RKO (cell line): Measurements from ENCODE around the gene LIMS1.
"Not testable (repeated sequence)": the region's sequence is repeated elsewhere in the genome, so short reads cannot be mapped to it uniquely, and the experiment has no call there.

Source experiments
- DNase-seq: peaks from one replicate; pipeline ENCODE4 v3.0.0-alpha.2; 2016; ENCODE audit warnings: low spot score

The LIMS1 gene

GRCh38 chr2:108552566-108552965, 18.3 kb downstream of the LIMS1 start:
- DNase-seq, result no peak

GRCh38 chr2:108553209-108553919, 19.1 kb downstream of the LIMS1 start:
- no peak for DNase-seq

- DNase-seq, result no peak
These were observed 20.3 kb downstream of the LIMS1 start for GRCh38 chr2:108554528-108554927.

- DNase-seq, result no peak
These were observed 21.3 kb downstream of the LIMS1 start for GRCh38 chr2:108555572-108555971.

GRCh38 chr2:108556581-108556980, 22.3 kb downstream of the LIMS1 start:
- DNase-seq, result not testable (repeated sequence)

- no peak for DNase-seq
These were observed 26.1 kb downstream of the LIMS1 start for GRCh38 chr2:108560241-108560811.

GRCh38 chr2:108560895-108561530, 26.7 kb downstream of the LIMS1 start:
- DNase-seq, result no peak

GRCh38 chr2:108562274-108562673, 28.0 kb downstream of the LIMS1 start:
- no peak for DNase-seq

- no peak for DNase-seq
These were observed 30.2 kb downstream of the LIMS1 start for GRCh38 chr2:108564510-108564909.

- no peak for DNase-seq
These were observed 31.6 kb downstream of the LIMS1 start for GRCh38 chr2:108565778-108566375.

- DNase-seq, result no peak
These were observed 36.1 kb downstream of the LIMS1 start for GRCh38 chr2:108570416-108570815.

GRCh38 chr2:108571286-108571685, 37.0 kb downstream of the LIMS1 start:
- DNase-seq, result no peak

GRCh38 chr2:108573061-108573460, 38.8 kb downstream of the LIMS1 start:
- DNase-seq, result no peak

GRCh38 chr2:108574332-108574731, 40.1 kb downstream of the LIMS1 start:
- no peak for DNase-seq

GRCh38 chr2:108575132-108575966, 41.1 kb downstream of the LIMS1 start:
- no peak for DNase-seq

- no peak for DNase-seq
These were observed 42.8 kb downstream of the LIMS1 start for GRCh38 chr2:108577099-108577498.

GRCh38 chr2:108579623-108580022, 45.4 kb downstream of the LIMS1 start:
- no peak for DNase-seq

GRCh38 chr2:108580050-108580449, 45.8 kb downstream of the LIMS1 start:
- no peak for DNase-seq

GRCh38 chr2:108583903-108584520, 49.7 kb downstream of the LIMS1 start:
- peak; percentile 72 for DNase-seq

- no peak for DNase-seq
These were observed 51.2 kb downstream of the LIMS1 start for GRCh38 chr2:108585436-108585835.

- no peak for DNase-seq
These were observed 51.8 kb downstream of the LIMS1 start for GRCh38 chr2:108586116-108586515.

GRCh38 chr2:108586631-108587030, 52.4 kb downstream of the LIMS1 start:
- DNase-seq, result no peak
